Measurements from ENCODE around the gene DGCR2. TPM values are rescaled to one million over a fixed set of nuclear protein-coding genes. Genes with fewer than 3 reads are reported as not detected.

DGCR2 gene
- total and polyA plus RNA-seq, 10 of the 15 experiments (the other 5 are each of a cell fraction or from before 2014, with no cell fraction given), result 0.19 to 28.4 (median 16.0) TPM

- H3K4me3 ChIP-seq, result no peak overlapping the region
- ChIA-PET POLR2A (interaction anchor here (0.7 kb wide), 1 partner anchor 646 kb away, joined by 3 read pairs; no protein-coding TSS in a partner anchor), SMC1A (ENCODE audit: uncharacterized antibody, unreplicated experiment) (no interaction called here), RAD21 (ENCODE audit: unreplicated experiment) (no interaction called here), CTCF (no interaction called here)
- intact Hi-C loops (cut with micrococcal nuclease; ENCODE audit: unreplicated experiment) (no loop called here), in situ Hi-C loops (cut with MboI) (no loop called here)
- WGBS (ENCODE audit: insufficient coverage, insufficient replicate concordance, low lambda C conversion rate, missing lambda C conversion rate), result 57% methylated on average over 4 of the region's 4 CpGs
- DNase-seq (ENCODE audit: low read depth, low spot score) (no peak), FAIRE-seq (no peak), ATAC-seq (no peak)
- no TSS peak for BruUV-seq (replicated peaks)
- H4K20me1 ChIP-seq (ENCODE audit: control insufficient read depth, insufficient read depth), result no peaks in the 10 kb centered on the region; the same call in none of the 2 replicates
- no peak overlapping the region for H3K4me2 ChIP-seq (ENCODE audit: control insufficient read depth, insufficient read depth)
- H3K4me1 ChIP-seq (ENCODE audit: control insufficient read depth, insufficient read depth, low read length), result peaks cover 12% of the 10 kb centered on the region
- no peaks in the 10 kb centered on the region; a peak in 1 of 4 replicates for H3K36me3 ChIP-seq (ENCODE audit: control insufficient read depth in 2 of 2, insufficient read depth in 2 of 2, low read length in 1 of 2)
- no peak overlapping the region for H2AFZ ChIP-seq (ENCODE audit: control insufficient read depth, low read depth, low read length)
- no peaks in the 10 kb centered on the region for H3K9me3 ChIP-seq (replicated peaks; ENCODE audit: control insufficient read depth, insufficient read depth, low read length)
- H3K9ac ChIP-seq (ENCODE audit: control insufficient read depth, insufficient read depth, low read length), result no peak overlapping the region
- no peaks in the 10 kb centered on the region; a peak in 1 of 4 replicates for H3K27me3 ChIP-seq (replicated peaks in 1 of 2; ENCODE audit: control insufficient read depth in 2 of 2, insufficient read depth in 2 of 2, low read length in 1 of 2)
- no peak overlapping the region for H3K27ac ChIP-seq (ENCODE audit: control insufficient read depth, insufficient read depth)
- H3K79me2 ChIP-seq (ENCODE audit: control insufficient read depth, insufficient read depth, low read length), result peaks cover 30% of the 10 kb centered on the region
- TF ChIP-seq NFIC (IDR thresholded peaks at IDR 0.05; ENCODE audit: low read depth, low read length) (no peak), CREB1 (IDR thresholded peaks at IDR 0.05; ENCODE audit: low read depth) (no peak), FOXK2 (IDR thresholded peaks at IDR 0.05) (no peak), SPI1 (IDR thresholded peaks at IDR 0.05; ENCODE audit: borderline replicate concordance, insufficient read depth, low read depth, low read length) (no peak), JUND (IDR thresholded peaks at IDR 0.05; ENCODE audit: low read depth, low read length) (no peak), BRCA1 (IDR thresholded peaks at IDR 0.05; ENCODE audit: low read depth, low read length) (no peak), ATF7 (IDR thresholded peaks at IDR 0.05; ENCODE audit: low read depth) (no peak), RBBP5 (conservative IDR thresholded peaks at IDR 0.05) (no peak), HDGF (IDR thresholded peaks at IDR 0.05) (no peak), NBN (IDR thresholded peaks at IDR 0.05) (no peak), NFYA (IDR thresholded peaks at IDR 0.05; ENCODE audit: borderline replicate concordance, low read depth, low read length) (no peak), BHLHE40 (IDR thresholded peaks at IDR 0.05; ENCODE audit: borderline replicate concordance in 1 of 2, low read depth in 2 of 2, low read length in 1 of 2) (no peak), TCF7 (IDR thresholded peaks at IDR 0.05; ENCODE audit: borderline replicate concordance) (no peak), BCLAF1 (IDR thresholded peaks at IDR 0.05) (no peak), E4F1 (IDR thresholded peaks at IDR 0.05; ENCODE audit: borderline replicate concordance, partially characterized antibody) (no peak), NR2F1 (conservative IDR thresholded peaks at IDR 0.05) (no peak), LARP7 (IDR thresholded peaks at IDR 0.05) (no peak)
- TF ChIP-seq, protein P1, sequence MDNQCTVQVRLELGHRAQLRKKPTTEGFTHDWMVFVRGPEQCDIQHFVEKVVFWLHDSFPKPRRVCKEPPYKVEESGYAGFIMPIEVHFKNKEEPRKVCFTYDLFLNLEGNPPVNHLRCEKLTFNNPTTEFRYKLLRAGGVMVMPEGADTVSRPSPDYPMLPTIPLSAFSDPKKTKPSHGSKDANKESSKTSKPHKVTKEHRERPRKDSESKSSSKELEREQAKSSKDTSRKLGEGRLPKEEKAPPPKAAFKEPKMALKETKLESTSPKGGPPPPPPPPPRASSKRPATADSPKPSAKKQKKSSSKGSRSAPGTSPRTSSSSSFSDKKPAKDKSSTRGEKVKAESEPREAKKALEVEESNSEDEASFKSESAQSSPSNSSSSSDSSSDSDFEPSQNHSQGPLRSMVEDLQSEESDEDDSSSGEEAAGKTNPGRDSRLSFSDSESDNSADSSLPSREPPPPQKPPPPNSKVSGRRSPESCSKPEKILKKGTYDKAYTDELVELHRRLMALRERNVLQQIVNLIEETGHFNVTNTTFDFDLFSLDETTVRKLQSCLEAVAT (IDR thresholded peaks at IDR 0.05), result no peak
- TF ChIP-seq, protein P2, sequence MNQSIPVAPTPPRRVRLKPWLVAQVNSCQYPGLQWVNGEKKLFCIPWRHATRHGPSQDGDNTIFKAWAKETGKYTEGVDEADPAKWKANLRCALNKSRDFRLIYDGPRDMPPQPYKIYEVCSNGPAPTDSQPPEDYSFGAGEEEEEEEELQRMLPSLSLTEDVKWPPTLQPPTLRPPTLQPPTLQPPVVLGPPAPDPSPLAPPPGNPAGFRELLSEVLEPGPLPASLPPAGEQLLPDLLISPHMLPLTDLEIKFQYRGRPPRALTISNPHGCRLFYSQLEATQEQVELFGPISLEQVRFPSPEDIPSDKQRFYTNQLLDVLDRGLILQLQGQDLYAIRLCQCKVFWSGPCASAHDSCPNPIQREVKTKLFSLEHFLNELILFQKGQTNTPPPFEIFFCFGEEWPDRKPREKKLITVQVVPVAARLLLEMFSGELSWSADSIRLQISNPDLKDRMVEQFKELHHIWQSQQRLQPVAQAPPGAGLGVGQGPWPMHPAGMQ (IDR thresholded peaks at IDR 0.05; ENCODE audit: borderline replicate concordance), result no peak
These were observed 1.7 kb upstream of the DGCR2 start for GRCh38 chr22:19123936-19124335.
